Calu3 (cell line): Measurements from ENCODE around the gene ZNF57. TPM values are rescaled to one million over a fixed set of nuclear protein-coding genes. Genes with fewer than 3 reads are reported as not detected.

Experiments used
- Bru-seq: library from RNA; stranded (reverse); fragments of 400-500 nt; gene quantifications from one replicate; lab custom pipeline; 2021; lab: Mats Ljungman, UMichigan
- BruChase-seq, 2 experiments: library from RNA; stranded (reverse); fragments of 400-500 nt; gene quantifications; one replicate each; lab custom pipeline; 2021; lab: Mats Ljungman, UMichigan
- BruUV-seq: library from RNA; stranded (reverse); fragments of 400-500 nt; replicated peaks from 2 replicates; lab custom pipeline; 2021; lab: Mats Ljungman, UMichigan
- CTCF ChIA-PET: fragments of 300-600 bp; sonication (Branson Sonifier 250); formaldehyde crosslinking; loops from one replicate; lab custom pipeline; 2022; ENCODE audit warnings: antibody characterized with exemption; lab: Charles Lee
- DNase-seq: peaks from one replicate; pipeline ENCODE4 v3.0.0; 2022
- H3K27ac Mint-ChIP-seq: one replicate; pipeline ENCODE4 v1.8.0; 2022; ENCODE audit warnings: mixed read lengths; ENCODE audit not compliant: unreplicated experiment
- H3K27me3 Mint-ChIP-seq: one replicate; pipeline ENCODE4 v1.8.0; 2022; ENCODE audit warnings: mixed read lengths; ENCODE audit not compliant: unreplicated experiment
- H3K36me3 Mint-ChIP-seq: one replicate; pipeline ENCODE4 v1.8.0; 2022; ENCODE audit warnings: mild to moderate bottlenecking, moderate library complexity, mixed read lengths; ENCODE audit not compliant: insufficient read depth, unreplicated experiment
- H3K4me1 Mint-ChIP-seq: one replicate; pipeline ENCODE4 v1.8.0; 2022; ENCODE audit warnings: mild to moderate bottlenecking, low read depth, mixed read lengths; ENCODE audit not compliant: unreplicated experiment
- H3K4me3 Mint-ChIP-seq: one replicate; pipeline ENCODE4 v1.8.0; 2022; ENCODE audit warnings: mild to moderate bottlenecking, low read depth, moderate library complexity, mixed read lengths; ENCODE audit not compliant: unreplicated experiment
- H3K9me3 Mint-ChIP-seq: one replicate; pipeline ENCODE4 v1.8.0; 2022; ENCODE audit warnings: low read depth, mixed read lengths; ENCODE audit not compliant: unreplicated experiment
- CTCF ChIP-seq: fragments of 200-600 bp; IDR thresholded peaks from one replicate; pipeline ENCODE4 v1.8.0; 2022; ENCODE audit warnings: antibody characterized with exemption; ENCODE audit not compliant: unreplicated experiment
- intact Hi-C: fragments of 100-400 bp; cut with micrococcal nuclease; formaldehyde crosslinking; loops from one replicate; pipeline ENCODE4 v1.10.0; 2022; ENCODE audit not compliant: unreplicated experiment
- long read RNA-seq: library from polyadenylated mRNA; stranded (forward); transcript quantifications from one replicate; pipeline ENCODE4 v2.0.0, GENCODE V29; 2022
- total RNA-seq: library from RNA; stranded (reverse); gene quantifications from 2 replicates; pipeline ENCODE4 v1.2.3, GENCODE V29; 2022

The ZNF57 gene
- total RNA-seq = 4.1 and 6.0 TPM in 2 replicates
- percentile 60 among the genes with signal in this experiment for Bru-seq, nascent RNA
- BruChase-seq, experiment 1, labeled RNA remaining after a 6-hour chase = percentile 51 among the genes with signal in this experiment
- percentile 53 among the genes with signal in this experiment for BruChase-seq, experiment 2, labeled RNA remaining after a 2-hour chase
- long read RNA-seq, transcript ZNF57-201 (4 exons, 2,003 nt) = major isoform, 9 of 12 reads
- long read RNA-seq, partial matches to known transcripts = 1 of 12 reads
- long read RNA-seq, other reads (novel, unspliced or antisense) = 2 of 12 reads

GRCh38 chr19:2900296-2901252, at the start of gene ZNF57:
TSS of gene ZNF57 (plus strand) at chr19:2900928. CDS start at chr19:2901046, 118 bp downstream.
- Mint-ChIP-seq H3K27ac (peak within 1 kb of the TSS; percentile 82), H3K36me3 (peaks cover 21% of the 10 kb centered on the region), H3K9me3 (no peaks in the 10 kb centered on the region), H3K4me1 (peaks cover 12% of the 10 kb centered on the region), H3K27me3 (no peaks in the 10 kb centered on the region), H3K4me3 (peak within 1 kb of the TSS; percentile 81)
- CTCF ChIA-PET = interaction anchor here (0.6 to 1.0 kb wide), 4 partner anchors 13 to 478 kb away, joined by 3 to 6 read pairs (median 4); partner anchors contain the start of gene ZNF555
- no peak for TF ChIP-seq CTCF
- intact Hi-C loops = no loop called here
- BruUV-seq = no TSS peak
- DNase-seq = peak; percentile 97

- no TSS peak for BruUV-seq
- Mint-ChIP-seq H3K36me3 (peaks cover 24% of the 10 kb centered on the region), H3K4me3 (no peak overlapping the region), H3K27me3 (no peaks in the 10 kb centered on the region), H3K9me3 (peaks cover 9% of the 10 kb centered on the region), H3K27ac (no peak overlapping the region), H3K4me1 (no peaks in the 10 kb centered on the region)
- no peak for TF ChIP-seq CTCF
- no peak for DNase-seq
- CTCF ChIA-PET = no interaction called here
- intact Hi-C loops = no loop called here
Measured at GRCh38 chr19:2852598-2852997, 48.1 kb upstream of the ZNF57 start.

- no TSS peak for BruUV-seq
- no peak for TF ChIP-seq CTCF
- intact Hi-C loops = no loop called here
- Mint-ChIP-seq H3K27ac (no peak overlapping the region), H3K9me3 (peaks cover 9% of the 10 kb centered on the region), H3K4me1 (no peaks in the 10 kb centered on the region), H3K4me3 (no peak overlapping the region), H3K36me3 (peaks cover 24% of the 10 kb centered on the region), H3K27me3 (no peaks in the 10 kb centered on the region)
- CTCF ChIA-PET = no interaction called here
- no peak for DNase-seq
Measured at GRCh38 chr19:2853015-2853606, 47.6 kb upstream of the ZNF57 start.

- Mint-ChIP-seq H3K4me3 (no peak overlapping the region), H3K27me3 (no peaks in the 10 kb centered on the region), H3K36me3 (peaks cover 24% of the 10 kb centered on the region), H3K9me3 (peaks cover 12% of the 10 kb centered on the region), H3K4me1 (no peaks in the 10 kb centered on the region), H3K27ac (no peak overlapping the region)
- CTCF ChIA-PET = interaction anchor here (0.6 kb wide), 1 partner anchor 476 kb away, joined by 9 read pairs; no protein-coding TSS in a partner anchor
- DNase-seq = no peak
- no TSS peak for BruUV-seq
- no peak for TF ChIP-seq CTCF
- intact Hi-C loops = no loop called here
Measured at GRCh38 chr19:2854849-2855248, 45.9 kb upstream of the ZNF57 start.
